BE2C (cell line): Measurements from ENCODE around the gene OTOF.

Experiments used
- DNase-seq: peaks from one replicate; pipeline ENCODE4 v3.0.0-alpha.2; 2020
- H3K27me3 ChIP-seq: fragments of 250-450 bp; sonication (Bioruptor Pico); 2 replicates; pipeline ENCODE4 v1.5.1; 2020; ENCODE audit warnings: mild to moderate bottlenecking
- H3K36me3 ChIP-seq: fragments of 250-450 bp; sonication (Bioruptor Pico); 2 replicates; pipeline ENCODE4 v1.5.1; 2020; ENCODE audit warnings: mild to moderate bottlenecking
- H3K4me1 ChIP-seq: fragments of 250-450 bp; sonication (Bioruptor Pico); 2 replicates; pipeline ENCODE4 v1.5.1; 2020
- H3K4me3 ChIP-seq: 2 replicates; pipeline ENCODE4 v1.5.1; 2011; ENCODE audit warnings: low read depth, low read length
- H3K9me3 ChIP-seq: fragments of 250-450 bp; sonication (Bioruptor Pico); 2 replicates; pipeline ENCODE4 v1.5.1; 2020
- CTCF ChIP-seq: IDR thresholded peaks from 2 replicates; pipeline ENCODE4 v1.5.1; 2012; ENCODE audit warnings: mild to moderate bottlenecking, low read depth, low read length

The OTOF gene

GRCh38 chr2:26481706-26482105 is 3.8 kb upstream of the OTOF start:
- TF ChIP-seq CTCF: no peak
- Histone ChIP-seq H3K4me3 (no peak overlapping the region), H3K9me3 (no peaks in the 10 kb centered on the region), H3K4me1 (peaks cover 6% of the 10 kb centered on the region), H3K27me3 (no peaks in the 10 kb centered on the region), H3K36me3 (no peaks in the 10 kb centered on the region)
- DNase-seq: no peak

- Histone ChIP-seq H3K36me3 (no peaks in the 10 kb centered on the region), H3K9me3 (no peaks in the 10 kb centered on the region), H3K4me1 (peaks cover 6% of the 10 kb centered on the region), H3K27me3 (no peaks in the 10 kb centered on the region), H3K4me3 (no peak overlapping the region)
- no peak for DNase-seq
- TF ChIP-seq CTCF: no peak
Observed at GRCh38 chr2:26480566-26481423, 2.9 kb upstream of the OTOF start.

- Histone ChIP-seq H3K4me1 (peaks cover 6% of the 10 kb centered on the region), H3K36me3 (no peaks in the 10 kb centered on the region), H3K27me3 (no peaks in the 10 kb centered on the region), H3K9me3 (no peaks in the 10 kb centered on the region), H3K4me3 (no peak overlapping the region)
- no peak for DNase-seq
- no peak for TF ChIP-seq CTCF
Observed at GRCh38 chr2:26479789-26480565, 2.1 kb upstream of the OTOF start.

- TF ChIP-seq CTCF: no peak
- no peak for DNase-seq
- Histone ChIP-seq H3K4me1 (peaks cover 6% of the 10 kb centered on the region), H3K9me3 (no peaks in the 10 kb centered on the region), H3K27me3 (no peaks in the 10 kb centered on the region), H3K36me3 (no peaks in the 10 kb centered on the region), H3K4me3 (no peak overlapping the region)
Observed at GRCh38 chr2:26479131-26479788, 1.3 kb upstream of the OTOF start.

GRCh38 chr2:26478366-26478765 is 442 bp upstream of the OTOF start:
- DNase-seq: no peak
- Histone ChIP-seq H3K9me3 (no peaks in the 10 kb centered on the region), H3K4me1 (peaks cover 6% of the 10 kb centered on the region), H3K4me3 (no peak overlapping the region), H3K36me3 (no peaks in the 10 kb centered on the region), H3K27me3 (no peaks in the 10 kb centered on the region)
- no peak for TF ChIP-seq CTCF
